Activated CD8-positive, alpha-beta memory T cell treated with anti-CD3 and anti-CD28 coated beads, Interleukin-2, amount 50 U/mL, for 24 hours (primary cell): ENCODE data around the gene RAPGEF5.

Experiments used
- DNase-seq: peaks from one replicate; pipeline ENCODE4 v3.0.0-alpha.2; 2020; ENCODE audit errors: extremely low read depth

RAPGEF5 gene

DNA sequence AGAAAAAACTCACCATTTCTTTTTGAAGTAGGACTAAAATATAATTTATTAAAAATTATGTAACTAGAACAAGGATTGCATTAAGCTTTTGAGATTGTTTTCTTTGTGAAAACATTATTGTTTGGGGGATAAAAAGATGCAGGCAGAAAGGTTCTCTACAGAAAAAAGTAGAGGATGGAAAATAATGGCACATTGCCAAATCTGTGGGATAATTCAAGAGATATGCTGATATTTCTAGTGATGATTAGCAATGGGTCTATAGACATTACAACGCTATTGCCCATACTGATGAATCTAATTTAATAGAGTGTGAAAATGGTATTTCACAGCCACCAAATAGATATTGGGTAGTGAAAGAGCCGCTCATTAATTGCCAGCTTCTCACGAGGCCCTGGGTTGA is 204.3 kb downstream of the RAPGEF5 start:
- no peak for DNase-seq

DNA sequence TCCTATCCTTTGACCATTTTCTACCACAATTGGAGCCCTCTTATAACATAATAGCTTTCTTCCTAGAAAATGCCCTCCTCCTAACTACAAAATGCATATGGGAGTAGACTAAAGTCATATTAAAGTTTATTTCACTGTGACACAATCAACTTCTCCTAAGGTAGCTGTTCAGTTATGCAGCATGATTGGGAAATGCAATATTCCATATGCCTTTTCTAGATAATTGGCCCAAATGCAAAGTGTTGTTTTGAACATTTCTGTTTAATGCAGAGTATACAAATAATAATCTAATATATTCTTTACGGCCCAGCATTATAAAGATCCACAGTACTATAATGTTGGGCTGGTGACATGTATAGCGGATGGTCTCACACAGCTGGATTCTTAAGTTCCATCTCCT is 205.1 kb downstream of the RAPGEF5 start:
- no peak for DNase-seq

DNA sequence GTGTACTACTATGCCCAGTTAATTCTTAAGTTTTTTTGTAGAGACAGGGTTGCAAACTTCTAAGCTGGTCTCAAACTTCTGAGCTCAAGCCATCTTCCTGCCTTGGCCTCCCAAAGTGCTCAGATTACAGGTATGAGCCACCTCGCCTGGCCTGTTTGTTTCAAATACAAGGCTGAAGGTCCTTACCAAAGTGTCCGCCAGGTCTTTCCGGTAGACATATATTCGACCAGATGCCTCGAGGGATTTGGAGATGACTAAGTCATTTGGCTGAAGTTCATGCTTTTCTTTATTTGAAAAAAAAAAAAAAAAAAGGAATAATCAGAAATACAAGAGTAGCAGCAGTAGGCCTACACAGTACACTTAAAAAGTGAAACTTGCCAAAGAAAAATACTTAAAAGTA is 206.7 kb downstream of the RAPGEF5 start:
- no peak for DNase-seq

DNA sequence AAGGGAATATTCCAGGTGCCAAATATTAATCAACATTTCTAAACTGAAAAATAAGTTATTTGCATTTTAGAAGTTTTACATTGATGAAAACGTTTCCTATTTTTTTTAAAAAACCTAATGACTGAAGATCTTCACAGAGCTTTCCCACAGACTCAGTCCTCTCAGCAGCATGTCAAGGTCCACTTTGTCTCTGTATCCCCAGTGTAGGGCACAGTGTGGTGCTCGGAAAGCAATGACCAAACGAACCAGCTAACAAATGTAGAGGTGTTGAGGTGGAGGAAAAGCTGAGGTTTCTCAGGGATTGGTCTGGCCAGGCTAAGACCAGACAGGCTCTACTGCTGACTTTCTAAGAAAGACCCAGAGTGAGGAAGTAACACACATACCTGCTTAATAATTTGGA is 209.1 kb downstream of the RAPGEF5 start:
- DNase-seq, result no peak

DNA sequence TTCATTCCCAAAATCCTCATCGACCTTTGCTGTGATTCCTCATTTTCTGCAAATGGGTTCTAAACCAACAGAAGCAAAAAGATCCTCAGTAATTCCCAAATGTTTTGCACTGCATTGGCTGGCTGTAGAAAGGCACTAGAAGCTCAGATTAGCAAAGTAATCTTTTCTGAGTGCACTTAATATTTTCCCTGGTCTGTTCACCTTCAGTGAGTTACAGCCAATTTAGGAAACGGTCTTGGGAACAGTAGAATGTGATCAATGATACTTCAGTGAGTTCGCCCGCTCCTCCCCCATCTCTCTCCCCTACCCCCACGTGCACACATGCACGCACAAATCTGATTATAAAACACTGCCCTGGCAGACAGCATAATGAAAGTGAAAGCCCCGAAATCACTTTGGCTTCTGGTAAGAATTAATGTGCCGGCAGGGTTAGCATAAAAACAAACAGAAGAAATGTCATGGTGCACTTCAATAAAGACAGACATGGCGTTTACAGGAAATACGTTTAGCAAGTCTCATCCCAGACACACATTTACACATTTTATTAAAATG is 209.9 kb downstream of the RAPGEF5 start:
- DNase-seq, result no peak

DNA sequence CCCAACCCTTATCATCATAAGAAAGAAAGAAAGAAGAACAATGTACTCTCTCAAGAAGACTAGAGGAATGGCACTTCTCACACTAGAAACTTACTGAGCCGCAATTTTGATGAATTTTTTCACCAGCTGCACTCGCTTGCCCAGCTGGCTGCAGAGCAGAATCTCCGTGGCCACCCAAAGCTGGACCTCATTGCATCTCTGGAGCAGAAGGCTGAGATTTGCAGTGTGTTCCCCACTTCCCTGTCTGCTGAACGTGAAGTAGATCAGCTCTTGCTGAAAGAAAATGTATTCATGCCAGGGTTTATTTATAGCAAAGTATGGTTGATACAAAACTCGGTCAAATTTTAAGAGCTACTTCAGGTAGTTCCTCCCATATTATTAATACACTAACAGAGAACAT is 212.0 kb downstream of the RAPGEF5 start:
- DNase-seq, result no peak

DNA sequence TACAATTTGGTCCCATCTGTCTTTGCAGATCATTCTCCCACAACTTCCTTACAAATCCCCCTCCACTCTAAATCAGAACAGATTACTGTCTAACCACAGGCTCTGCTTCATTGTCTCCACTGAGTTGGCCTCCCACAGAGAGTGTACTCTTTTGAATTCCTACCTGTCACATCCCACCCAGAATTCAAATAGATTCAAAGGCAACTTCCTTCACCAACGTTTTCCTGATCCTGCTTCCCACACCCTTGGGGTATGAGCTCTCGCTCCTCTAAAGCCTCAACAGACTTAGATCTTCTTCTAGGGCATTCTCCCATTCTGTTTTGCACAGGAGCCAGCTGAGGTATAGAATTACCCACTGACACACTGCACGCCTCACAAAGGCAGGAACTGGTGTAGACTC is 213.5 kb downstream of the RAPGEF5 start:
- DNase-seq, result no peak

DNA sequence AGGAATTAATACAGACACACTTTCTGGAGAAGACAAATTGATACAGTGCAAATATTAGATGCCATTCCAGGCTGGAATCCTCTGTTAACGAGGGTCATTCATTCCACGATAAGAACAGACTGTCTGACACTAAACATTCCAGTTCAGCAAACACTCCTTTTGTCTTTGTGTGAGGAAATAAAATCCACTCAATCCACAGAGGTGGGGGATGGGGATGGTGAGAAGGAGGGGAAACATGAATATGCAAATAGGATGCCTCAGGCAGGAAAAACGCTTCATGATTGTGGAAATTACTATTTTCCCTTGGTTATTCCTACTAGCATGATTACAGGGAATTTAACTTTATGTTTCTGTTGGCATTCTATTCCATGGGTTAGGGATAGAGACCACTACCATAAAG is 214.4 kb downstream of the RAPGEF5 start:
- DNase-seq, result no peak

DNA sequence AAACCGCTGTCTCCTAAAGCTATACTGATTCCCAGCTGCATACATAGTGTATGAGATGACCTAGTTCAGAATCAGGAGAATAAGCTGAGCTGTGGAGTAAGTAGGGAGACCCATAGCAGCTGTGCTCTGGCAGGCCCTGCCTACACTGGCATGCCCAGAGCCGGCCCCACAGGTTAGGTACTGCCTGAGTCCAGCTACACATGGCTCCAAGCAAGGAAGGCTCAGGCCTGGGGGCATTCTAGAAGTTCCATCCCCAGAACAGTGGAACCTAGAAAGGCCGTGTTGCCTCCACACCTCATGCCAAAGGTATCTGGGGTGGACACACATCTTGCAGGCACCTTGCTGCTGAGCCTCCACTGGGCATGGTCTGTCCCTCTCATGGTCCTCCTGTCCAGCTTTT is 215.6 kb downstream of the RAPGEF5 start:
- no peak for DNase-seq

DNA sequence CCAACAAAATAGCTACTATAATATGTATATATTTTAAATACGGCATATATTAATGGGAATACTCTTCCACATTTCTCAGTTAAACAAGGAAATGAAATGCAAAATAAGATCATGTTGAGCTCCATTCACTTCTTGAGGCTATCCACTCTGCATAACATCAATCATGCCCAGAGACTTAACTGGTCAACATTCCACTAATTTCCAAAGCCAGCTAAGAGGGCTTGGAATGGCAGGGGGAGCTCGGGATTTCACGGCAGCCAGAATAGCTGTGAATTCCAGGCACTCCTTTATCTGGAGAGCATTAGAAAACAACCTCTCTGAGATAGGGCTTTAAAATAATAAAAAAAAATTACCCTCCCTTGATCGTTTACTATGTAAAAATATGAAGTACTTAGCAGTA is 216.4 kb downstream of the RAPGEF5 start:
- DNase-seq, result no peak

DNA sequence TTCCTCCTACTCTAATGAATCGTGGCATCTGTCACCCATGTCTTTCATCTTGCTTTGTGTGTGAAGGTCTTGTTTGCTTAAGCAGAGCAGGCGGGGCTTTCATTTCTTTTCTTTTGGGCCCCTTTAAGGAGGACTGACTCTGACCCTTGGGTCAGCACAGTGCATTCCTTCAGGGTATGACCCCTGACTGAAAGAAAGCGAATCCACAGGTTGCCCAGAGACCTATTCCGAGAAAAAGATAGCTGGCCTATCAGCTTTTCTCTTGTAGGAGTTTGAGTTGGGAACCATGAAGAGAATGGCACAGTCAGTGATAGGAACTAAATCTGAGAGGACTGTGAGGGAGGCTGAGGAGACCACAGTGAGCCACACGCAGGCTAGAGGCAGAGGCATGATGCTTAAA is 218.1 kb downstream of the RAPGEF5 start:
- DNase-seq, result no peak

DNA sequence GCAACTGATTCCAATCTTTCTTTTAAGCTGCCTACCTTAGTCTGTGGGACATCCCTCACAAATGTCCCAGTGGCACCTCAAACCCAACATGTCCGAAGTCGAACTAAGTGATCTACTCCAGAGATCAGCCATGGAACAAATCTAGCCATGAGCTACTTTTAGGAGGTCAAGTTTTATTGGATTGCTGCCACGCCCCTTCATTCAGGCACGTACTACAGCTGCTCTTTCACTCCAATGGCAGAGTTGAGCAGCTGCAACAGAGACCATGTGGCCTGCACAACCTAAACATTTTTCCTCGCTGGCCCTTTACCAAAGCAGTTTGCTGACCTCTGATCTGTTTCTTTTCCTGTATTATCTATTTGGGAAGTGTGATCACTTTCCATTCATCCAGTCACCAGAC is 218.8 kb downstream of the RAPGEF5 start:
- DNase-seq, result no peak

DNA sequence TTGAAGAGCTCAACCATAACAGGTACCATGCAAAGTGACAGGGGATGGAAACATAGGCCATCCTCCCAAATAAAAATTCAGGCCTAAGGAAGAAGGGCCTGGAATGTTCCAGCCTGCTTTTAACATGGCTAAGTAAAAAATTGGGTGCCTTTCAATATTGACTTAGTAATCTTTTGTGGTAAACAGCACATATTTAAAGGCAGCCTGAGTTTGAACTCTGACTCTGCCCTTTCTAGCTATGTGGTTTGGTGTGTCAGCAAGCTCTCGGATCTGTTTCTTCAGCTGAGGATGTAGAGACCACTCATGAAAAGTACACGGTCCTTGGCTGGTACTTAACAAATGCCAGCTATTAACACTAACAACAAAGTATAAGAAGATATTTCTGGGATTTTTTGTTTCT is 219.5 kb downstream of the RAPGEF5 start:
- DNase-seq, result no peak

DNA sequence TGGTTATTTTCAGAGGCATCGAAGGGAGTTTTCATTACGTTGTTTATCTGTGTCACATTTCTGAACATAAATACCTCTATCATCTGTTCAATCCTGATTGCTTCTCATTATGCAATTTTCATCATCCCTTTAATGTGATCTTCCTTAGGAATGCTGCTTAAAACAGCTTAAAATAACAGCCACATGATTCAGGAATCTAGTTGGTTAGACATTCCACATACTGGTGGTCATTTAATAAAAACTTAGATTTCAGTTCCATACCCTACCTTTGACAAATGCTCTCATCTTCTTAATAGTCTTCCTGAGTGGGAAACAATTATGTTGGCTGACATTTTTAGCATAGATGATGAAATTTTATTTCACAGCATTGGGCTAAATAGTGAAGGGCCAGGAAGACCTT is 219.9 kb downstream of the RAPGEF5 start:
- no peak for DNase-seq

DNA sequence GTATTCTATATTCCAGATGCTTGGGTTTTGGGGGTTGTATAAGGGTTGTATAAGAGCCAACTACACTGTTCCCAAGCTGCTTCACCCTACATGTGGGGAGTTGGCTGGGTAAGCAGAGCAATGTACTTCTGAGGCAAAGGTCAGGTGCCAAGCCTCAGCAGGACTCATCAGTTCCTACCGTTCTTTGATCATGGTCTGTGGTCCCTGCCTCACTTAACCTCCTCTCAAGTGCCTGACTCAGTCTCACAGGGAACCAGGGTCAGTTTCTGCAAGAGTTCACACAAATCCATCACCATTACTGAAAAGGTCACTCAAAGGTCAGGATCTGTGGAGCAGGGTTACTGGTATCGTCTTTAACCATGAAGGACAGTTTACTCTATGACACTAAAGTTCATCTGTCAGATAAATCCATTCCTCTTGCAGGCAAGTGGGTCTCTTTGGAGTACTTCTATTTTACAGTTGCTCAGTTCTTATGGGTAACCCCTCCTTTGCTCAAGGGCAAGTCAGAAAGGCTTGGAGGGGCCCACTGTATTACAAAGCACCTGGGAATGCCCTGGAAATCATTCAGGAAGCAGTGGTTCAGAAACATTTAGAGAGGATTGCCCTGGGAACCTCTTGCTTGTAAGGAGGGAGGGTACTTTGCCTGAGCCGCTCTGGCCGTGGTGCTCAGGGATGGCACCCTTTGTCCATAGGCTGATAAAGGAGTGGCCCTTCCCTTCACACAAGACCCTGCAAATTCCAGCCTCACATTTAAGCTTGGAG is 227.0 kb downstream of the RAPGEF5 start:
- DNase-seq, result no peak

DNA sequence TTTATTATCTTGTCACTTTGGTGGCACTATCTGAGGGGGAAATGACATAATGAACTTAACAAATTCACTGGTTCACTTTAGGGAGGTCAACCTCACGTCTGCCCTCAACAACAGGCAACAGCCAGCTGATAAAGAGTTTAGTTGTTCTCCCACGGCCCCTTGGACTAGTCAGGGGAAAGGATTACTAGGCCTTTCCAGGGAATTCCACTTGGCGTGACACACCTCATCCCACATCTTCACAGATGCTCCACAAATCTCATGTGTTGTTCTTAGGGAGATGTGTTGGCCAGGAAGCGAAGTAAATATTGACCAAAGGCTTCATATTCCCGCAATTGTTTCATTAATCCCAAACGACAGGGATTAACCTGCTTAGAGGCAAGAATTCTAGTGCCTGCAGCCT is 227.8 kb downstream of the RAPGEF5 start:
- no peak for DNase-seq

DNA sequence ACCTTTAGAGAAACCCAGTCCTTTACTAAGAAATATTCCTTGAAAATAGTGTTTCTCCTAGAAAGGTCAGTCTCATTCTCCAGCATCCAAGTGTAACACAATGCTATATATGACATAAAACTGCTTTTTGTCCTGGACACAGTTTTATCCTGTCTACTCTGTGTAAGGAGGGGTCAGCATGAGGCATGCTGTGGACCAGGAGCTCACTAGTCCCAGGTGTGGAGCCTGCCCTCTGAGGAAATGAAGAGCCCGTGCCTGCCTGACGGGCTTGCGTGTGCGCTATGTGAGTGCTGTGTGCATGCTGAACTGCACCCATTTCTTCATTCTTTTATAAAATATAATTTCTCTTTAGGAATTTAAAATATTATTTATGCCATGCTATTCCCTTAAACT is 228.4 kb downstream of the RAPGEF5 start:
- no peak for DNase-seq

DNA sequence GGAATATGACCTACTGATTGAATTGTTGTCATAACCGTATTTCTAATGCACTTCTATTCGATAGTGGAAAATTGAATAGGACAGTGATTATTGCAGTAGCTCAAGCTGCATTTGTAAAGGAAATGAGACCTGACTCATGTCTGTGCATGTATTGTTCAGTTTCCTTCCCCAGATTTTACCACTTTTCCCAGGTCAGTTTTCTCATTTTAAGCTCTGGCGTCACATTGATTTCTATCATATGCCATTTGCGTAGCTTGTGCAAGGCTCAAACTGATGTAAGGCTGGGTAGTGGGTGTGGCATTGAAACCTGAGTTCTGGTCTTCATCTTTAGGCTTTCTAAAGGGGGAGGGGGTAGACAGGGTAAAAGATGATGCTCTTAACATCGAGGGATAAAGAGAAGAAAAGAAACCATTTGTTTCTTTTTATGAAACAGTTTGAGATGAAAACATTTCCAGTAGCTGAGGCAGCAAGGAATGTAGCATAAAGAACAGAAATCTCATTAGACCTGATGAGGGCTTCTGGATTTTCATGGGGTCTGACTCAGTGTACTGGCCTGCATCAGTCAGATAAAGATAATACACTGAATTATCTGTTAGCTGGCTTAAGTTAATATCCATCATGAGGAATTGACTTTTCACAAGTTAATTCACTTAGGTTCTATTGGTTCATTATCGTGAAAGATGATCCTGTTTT is 229.0 kb downstream of the RAPGEF5 start:
- no peak for DNase-seq

DNA sequence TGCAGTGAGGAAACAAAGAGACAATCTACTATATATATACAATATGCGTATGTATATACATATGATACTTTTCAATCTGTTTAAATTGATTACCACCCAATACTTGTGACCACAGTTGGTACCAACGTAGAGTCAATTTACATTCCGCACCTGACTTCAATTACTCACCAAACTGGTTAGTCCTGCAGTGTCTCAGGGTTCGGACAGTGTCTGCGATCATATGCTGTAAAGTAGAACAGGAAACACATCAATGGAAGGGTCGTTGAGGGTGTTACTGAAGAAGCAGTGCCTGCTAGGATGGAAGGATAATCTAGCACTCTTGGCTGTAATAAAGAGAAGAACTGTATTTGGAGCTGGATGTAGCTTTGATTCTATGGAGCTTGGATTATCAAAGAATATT is 231.5 kb downstream of the RAPGEF5 start:
- no peak for DNase-seq

DNA sequence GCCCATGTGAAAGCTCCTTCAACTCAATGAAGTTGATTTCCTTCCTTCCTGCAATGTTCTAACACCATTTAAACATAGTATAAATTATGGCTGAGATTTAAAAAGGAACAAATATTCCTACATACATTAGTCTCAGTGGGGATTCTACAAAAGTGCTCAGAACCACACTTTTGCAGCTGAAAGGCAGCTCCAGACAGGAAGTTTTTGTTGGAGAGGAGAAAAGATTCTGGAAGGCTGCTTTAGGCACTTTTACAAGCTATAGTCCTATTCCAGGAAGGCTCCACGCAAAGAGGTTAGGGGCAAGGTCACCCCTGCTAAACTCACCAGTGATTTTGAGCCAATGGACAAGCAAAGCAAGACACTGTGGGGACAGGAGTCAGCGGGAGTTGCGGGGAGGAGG is 232.0 kb downstream of the RAPGEF5 start:
- no peak for DNase-seq

DNA sequence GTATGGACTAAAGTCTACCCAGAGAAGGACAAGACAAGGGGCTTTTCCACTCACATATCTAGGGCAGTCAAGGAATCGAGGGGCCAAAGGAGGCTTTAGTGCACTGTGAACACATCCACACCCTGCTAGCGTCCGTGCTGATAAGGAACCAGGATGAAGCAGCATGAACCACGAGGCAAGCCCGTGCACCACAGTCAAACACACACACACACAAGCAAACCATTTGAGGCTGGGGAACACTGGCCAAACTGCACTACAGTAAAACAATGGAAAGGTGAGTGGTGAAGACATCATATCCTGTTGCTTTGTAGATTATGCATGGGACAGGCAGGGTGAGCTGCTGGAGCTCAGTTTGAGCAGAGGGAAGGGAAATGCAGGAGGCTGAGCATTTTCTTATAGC is 233.8 kb downstream of the RAPGEF5 start:
- DNase-seq, result no peak

DNA sequence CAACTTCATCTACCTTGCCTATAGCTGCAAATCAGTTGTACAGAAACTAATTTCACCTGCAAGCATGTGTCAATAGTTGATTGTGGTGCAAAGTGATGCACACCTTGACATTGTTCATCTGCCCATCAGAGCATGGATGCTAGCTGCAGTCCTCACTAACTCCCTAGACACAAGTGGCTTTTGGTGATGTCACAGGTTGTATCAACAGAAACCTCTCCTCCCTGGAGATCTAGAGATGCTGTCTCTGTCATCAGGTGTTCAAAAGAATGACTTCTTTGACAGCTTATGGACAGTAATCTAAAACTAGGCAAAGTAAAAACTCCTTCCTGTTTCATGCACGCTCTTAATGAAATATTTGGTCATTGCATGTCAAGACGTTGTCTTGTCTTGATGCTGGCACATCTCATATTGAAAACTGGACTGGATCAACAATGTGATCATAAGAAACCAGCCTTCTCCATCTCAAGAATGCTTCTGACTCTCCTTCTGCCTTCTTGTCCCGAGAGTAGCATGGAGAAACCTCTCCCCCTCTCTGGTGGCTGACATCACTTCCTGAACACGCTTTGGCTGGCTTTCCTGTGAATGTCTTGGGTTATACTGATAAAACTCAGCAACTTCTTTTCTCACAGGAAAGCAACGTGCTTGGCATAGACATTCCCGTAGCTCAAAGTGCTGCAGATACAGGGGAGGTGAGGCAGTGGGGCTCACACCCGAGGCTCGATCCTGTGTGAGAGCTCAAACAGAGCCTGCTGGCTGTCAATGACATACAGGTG is 235.1 kb downstream of the RAPGEF5 start:
- no peak for DNase-seq
